Trophoblast cell (in vitro differentiated cells and primary cell): ENCODE measurements around the gene PAX8.

Experiments
- DNase-seq, 2 donors: peaks; one replicate each; pipeline ENCODE4 v3.0.0-alpha.2; 2016
- H2AFZ ChIP-seq: 2 replicates; pipeline ENCODE4 v1.6.1; 2013; ENCODE audit warnings: low read length, moderate library complexity, mild to moderate bottlenecking; ENCODE audit not compliant: insufficient read depth, poor library complexity
- H2AK5ac ChIP-seq: 2 replicates; pipeline ENCODE4 v1.6.1; 2013; ENCODE audit warnings: mild to moderate bottlenecking, low read length
- H2BK120ac ChIP-seq: 2 replicates; pipeline ENCODE4 v1.6.1; 2013; ENCODE audit warnings: low read length, mild to moderate bottlenecking, moderate library complexity; ENCODE audit not compliant: insufficient read depth, poor library complexity
- H2BK12ac ChIP-seq: 2 replicates; pipeline ENCODE4 v1.6.1; 2013; ENCODE audit warnings: mild to moderate bottlenecking, low read length, moderate library complexity
- H2BK5ac ChIP-seq: 2 replicates; pipeline ENCODE4 v1.6.1; 2013; ENCODE audit warnings: low read length, low read depth, moderate library complexity, mild to moderate bottlenecking; ENCODE audit not compliant: poor library complexity
- H3K14ac ChIP-seq: 2 replicates; pipeline ENCODE4 v1.6.1; 2013; ENCODE audit warnings: mild to moderate bottlenecking, low read length
- H3K18ac ChIP-seq: 2 replicates; pipeline ENCODE4 v1.6.1; 2013; ENCODE audit warnings: mild to moderate bottlenecking, low read length
- H3K23ac ChIP-seq: 2 replicates; pipeline ENCODE4 v1.6.1; 2013; ENCODE audit warnings: low read length
- H3K27ac ChIP-seq: 2 replicates; pipeline ENCODE4 v1.5.1; 2013; ENCODE audit warnings: low read depth, mild to moderate bottlenecking, inconsistent platforms, low read length, moderate library complexity
- H3K27me3 ChIP-seq: 2 replicates; pipeline ENCODE4 v1.6.1; 2013; ENCODE audit warnings: inconsistent platforms, mild to moderate bottlenecking, low read length, moderate library complexity; ENCODE audit not compliant: insufficient read depth
- H3K36me3 ChIP-seq, 2 experiments: 1 replicate in 1 of 2; 2 replicates in 1 of 2; pipeline ENCODE4 v1.6.1; 2013; ENCODE audit warnings: low read length in 2 of 2, mild to moderate bottlenecking in 2 of 2, moderate library complexity in 1 of 2; ENCODE audit not compliant: insufficient read depth in 2 of 2, control insufficient read depth in 1 of 2
- H3K4ac ChIP-seq: 2 replicates; pipeline ENCODE4 v1.6.1; 2013; ENCODE audit warnings: low read depth, mild to moderate bottlenecking, low read length, moderate library complexity
- H3K4me1 ChIP-seq, 2 experiments: 1 replicate in 1 of 2; 2 replicates in 1 of 2; pipeline ENCODE4 v1.6.1; 2013; ENCODE audit warnings: low read length in 2 of 2, mild to moderate bottlenecking in 2 of 2, moderate library complexity in 1 of 2; ENCODE audit not compliant: insufficient read depth in 2 of 2, control insufficient read depth in 1 of 2
- H3K4me2 ChIP-seq: 2 replicates; pipeline ENCODE4 v1.6.1; 2013; ENCODE audit warnings: inconsistent platforms, mild to moderate bottlenecking, low read length, moderate library complexity
- H3K4me3 ChIP-seq: 2 replicates; pipeline ENCODE4 v1.5.1; 2013; ENCODE audit warnings: mild to moderate bottlenecking, low read depth, low read length, inconsistent platforms
- H3K79me1 ChIP-seq: one replicate; pipeline ENCODE4 v1.6.1; 2013; ENCODE audit warnings: low read length
- H3K79me2 ChIP-seq: 2 replicates; pipeline ENCODE4 v1.6.1; 2013; ENCODE audit warnings: low read length, mild to moderate bottlenecking; ENCODE audit not compliant: control insufficient read depth, insufficient read depth, poor library complexity
- H3K9ac ChIP-seq: 2 replicates; pipeline ENCODE4 v1.6.1; 2013; ENCODE audit warnings: mild to moderate bottlenecking, low read length
- H3K9me3 ChIP-seq: 2 replicates; pipeline ENCODE4 v1.6.1; 2013; ENCODE audit warnings: low read depth, mild to moderate bottlenecking, control low read depth, inconsistent platforms, low read length; ENCODE audit not compliant: insufficient read depth
- H4K12ac ChIP-seq: 2 replicates; pipeline ENCODE4 v1.6.1; 2013; ENCODE audit warnings: low read depth, mild to moderate bottlenecking, low read length, moderate library complexity
- H4K8ac ChIP-seq: 2 replicates; pipeline ENCODE4 v1.6.1; 2013; ENCODE audit warnings: low read depth, mild to moderate bottlenecking, low read length, moderate library complexity
- H4K91ac ChIP-seq: one replicate; pipeline ENCODE4 v1.6.1; 2013; ENCODE audit warnings: low read depth, mild to moderate bottlenecking, low read length, moderate library complexity
- WGBS: extraction: QIAGEN DNeasy Blood & Tissue Kit; methylation state at CpG from one replicate; pipeline ENCODE4 v1.1.7; 2013; ENCODE audit warnings: missing lambda C conversion rate; ENCODE audit not compliant: insufficient read length, insufficient coverage; ENCODE audit errors: extremely low coverage; 5-methylcytosine and 5-hydroxymethylcytosine counted together

The PAX8 gene

DNA sequence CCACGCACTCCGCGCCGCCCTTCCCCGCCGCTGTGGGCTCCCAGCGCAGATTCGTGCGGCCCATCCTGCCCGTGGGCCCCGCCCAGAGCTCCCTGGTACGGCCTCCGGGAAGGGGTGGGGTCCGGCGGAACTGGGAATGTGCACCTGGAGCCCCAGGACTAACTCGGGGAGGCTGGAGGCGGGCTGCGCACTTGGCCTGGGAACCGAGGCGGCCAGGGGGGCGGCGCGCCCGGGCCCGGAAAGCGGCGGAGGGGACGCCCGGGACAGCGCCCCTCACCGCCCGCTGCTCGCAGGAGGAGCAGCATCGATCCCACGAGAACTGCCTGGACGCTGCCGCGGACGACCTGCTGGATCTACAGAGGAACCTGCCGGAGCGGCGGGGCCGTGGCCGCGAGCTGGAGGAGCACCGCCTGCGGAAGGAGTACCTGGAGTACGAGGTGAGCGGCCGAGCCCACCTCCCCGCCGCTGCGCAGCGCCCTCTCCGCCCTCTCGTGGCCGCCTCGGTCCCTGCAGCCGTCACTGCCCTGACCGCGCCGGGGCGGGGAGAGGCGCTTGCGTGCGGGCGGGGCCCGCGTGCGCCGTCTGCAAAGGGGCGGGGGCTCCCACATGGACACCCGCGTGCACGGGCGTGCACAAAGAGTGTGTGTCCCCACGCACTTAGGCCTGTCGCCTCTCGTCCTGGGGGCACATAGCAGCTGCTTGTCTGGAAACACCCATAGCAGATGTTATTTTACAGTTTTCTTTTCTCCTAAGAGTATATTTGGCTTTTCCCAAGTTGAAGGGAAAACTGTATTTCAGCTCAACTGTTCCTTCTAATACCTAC is 79.7 kb downstream of the PAX8 start:
- H4K91ac ChIP-seq: peak overlapping the region; percentile 58
- peak overlapping the region; percentile 87 for H2AFZ ChIP-seq
- H3K9me3 ChIP-seq: peaks cover 4% of the 10 kb centered on the region
- H3K18ac ChIP-seq: peak overlapping the region; percentile 63
- peak overlapping the region; percentile 71 for H3K9ac ChIP-seq
- peaks cover 23 to 25% of the 10 kb centered on the region in 2 experiments for H3K36me3 ChIP-seq
- peak overlapping the region; percentile 53 for H2BK12ac ChIP-seq
- peak overlapping the region; percentile 76 for H3K4me3 ChIP-seq
- H3K4me2 ChIP-seq: peak overlapping the region; percentile 89
- WGBS: no CpG with 5 or more reads among the region's 79 CpGs
- peak; percentile 85 to 95 for DNase-seq
- H2AK5ac ChIP-seq: no peak overlapping the region
- peak overlapping the region; percentile 26 for H2BK120ac ChIP-seq
- peaks cover 3% of the 10 kb centered on the region in 2 experiments for H3K4me1 ChIP-seq
- H4K8ac ChIP-seq: peak overlapping the region; percentile 75
- peaks cover 5% of the 10 kb centered on the region for H3K79me2 ChIP-seq
- H3K23ac ChIP-seq: no peak overlapping the region
- H3K79me1 ChIP-seq: peaks cover 6% of the 10 kb centered on the region
- no peaks in the 10 kb centered on the region for H3K27me3 ChIP-seq
- peak overlapping the region; percentile 73 for H3K14ac ChIP-seq
- peak overlapping the region; percentile 81 for H4K12ac ChIP-seq
- peak overlapping the region; percentile 74 for H3K27ac ChIP-seq
- peak overlapping the region; percentile 10 for H2BK5ac ChIP-seq
- peak overlapping the region; percentile 30 for H3K4ac ChIP-seq

GRCh38 chr2:113198048-113198789 is 80.5 kb downstream of the PAX8 start:
- Histone ChIP-seq H3K9ac (no peak overlapping the region), H3K36me3 (peaks cover 23 to 30% of the 10 kb centered on the region in 2 experiments), H4K8ac (peak overlapping the region; percentile 75), H3K79me1 (peaks cover 6% of the 10 kb centered on the region), H3K4ac (no peak overlapping the region), H3K4me3 (peak overlapping the region; percentile 76), H3K9me3 (peaks cover 4% of the 10 kb centered on the region), H3K23ac (no peak overlapping the region), H4K91ac (peak overlapping the region; percentile 58), H3K14ac (peak overlapping the region; percentile 73), H2AFZ (peak overlapping the region; percentile 87), H3K27ac (peak overlapping the region; percentile 74), H2BK5ac (no peak overlapping the region), H3K18ac (peak overlapping the region; percentile 52), H2BK120ac (peak overlapping the region; percentile 26), H2BK12ac (peak overlapping the region; percentile 53), H3K79me2 (peaks cover 5% of the 10 kb centered on the region), H4K12ac (peak overlapping the region; percentile 81), H3K27me3 (no peaks in the 10 kb centered on the region), H3K4me1 (peaks cover 3% of the 10 kb centered on the region in 2 experiments), H3K4me2 (peak overlapping the region; percentile 89), H2AK5ac (no peak overlapping the region)
- WGBS: no CpG with 5 or more reads among the region's 32 CpGs
- DNase-seq: no peak

- no peak overlapping the region for H3K18ac ChIP-seq
- H4K91ac ChIP-seq: no peak overlapping the region
- no peak overlapping the region for H3K4me3 ChIP-seq
- no peak for DNase-seq
- no peak overlapping the region for H3K9ac ChIP-seq
- no peak overlapping the region for H2BK120ac ChIP-seq
- H2BK12ac ChIP-seq: no peak overlapping the region
- WGBS: no CpG with 5 or more reads among the region's 17 CpGs
- no peak overlapping the region for H2AK5ac ChIP-seq
- no peak overlapping the region for H4K8ac ChIP-seq
- H3K14ac ChIP-seq: no peak overlapping the region
- no peak overlapping the region for H2AFZ ChIP-seq
- peaks cover 3% of the 10 kb centered on the region in 2 experiments for H3K4me1 ChIP-seq
- no peak overlapping the region for H3K4me2 ChIP-seq
- no peak overlapping the region for H3K4ac ChIP-seq
- peaks cover 5% of the 10 kb centered on the region for H3K79me2 ChIP-seq
- H3K27me3 ChIP-seq: no peaks in the 10 kb centered on the region
- no peak overlapping the region for H3K27ac ChIP-seq
- H3K23ac ChIP-seq: no peak overlapping the region
- peaks cover 23 to 34% of the 10 kb centered on the region in 2 experiments for H3K36me3 ChIP-seq
- H4K12ac ChIP-seq: no peak overlapping the region
- peaks cover 4% of the 10 kb centered on the region for H3K9me3 ChIP-seq
- peaks cover 6% of the 10 kb centered on the region for H3K79me1 ChIP-seq
- H2BK5ac ChIP-seq: no peak overlapping the region
These were observed 81.2 kb downstream of the PAX8 start for GRCh38 chr2:113197347-113198047.

DNA sequence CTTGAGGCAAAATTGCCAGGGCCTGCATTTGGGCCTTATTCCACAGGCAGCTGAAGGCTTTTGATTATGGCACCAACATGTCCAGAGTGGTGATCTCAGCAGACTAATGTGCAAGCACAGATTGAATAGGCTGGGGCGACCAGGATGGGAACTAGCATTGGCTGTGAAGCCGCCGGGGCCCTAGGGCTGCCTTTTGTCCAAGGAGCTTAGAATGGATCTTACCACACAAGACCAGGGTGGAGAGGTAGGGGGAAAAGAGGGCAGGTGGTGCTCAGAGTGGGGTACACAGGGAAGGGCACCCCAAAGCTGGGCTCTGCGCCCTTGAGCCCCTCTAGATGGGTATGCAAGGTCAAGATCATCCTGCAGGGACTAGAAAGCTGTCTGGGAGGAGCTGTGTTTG is 81.9 kb downstream of the PAX8 start:
- no peak overlapping the region for H3K4ac ChIP-seq
- H3K36me3 ChIP-seq: peaks cover 27 to 33% of the 10 kb centered on the region in 2 experiments
- H3K4me3 ChIP-seq: no peak overlapping the region
- H3K27me3 ChIP-seq: no peaks in the 10 kb centered on the region
- H2AK5ac ChIP-seq: no peak overlapping the region
- H4K91ac ChIP-seq: no peak overlapping the region
- H3K27ac ChIP-seq: no peak overlapping the region
- H3K9me3 ChIP-seq: peaks cover 4% of the 10 kb centered on the region
- H3K79me1 ChIP-seq: peaks cover 8% of the 10 kb centered on the region
- no peak overlapping the region for H2BK12ac ChIP-seq
- H3K4me2 ChIP-seq: no peak overlapping the region
- WGBS: no CpG with 5 or more reads among the region's 4 CpGs
- H3K14ac ChIP-seq: no peak overlapping the region
- no peak overlapping the region for H3K18ac ChIP-seq
- H2BK120ac ChIP-seq: no peak overlapping the region
- H3K79me2 ChIP-seq: peaks cover 5% of the 10 kb centered on the region
- H4K12ac ChIP-seq: no peak overlapping the region
- DNase-seq: no peak
- H4K8ac ChIP-seq: no peak overlapping the region
- no peak overlapping the region for H3K9ac ChIP-seq
- H3K23ac ChIP-seq: no peak overlapping the region
- peaks cover 3% of the 10 kb centered on the region in 2 experiments for H3K4me1 ChIP-seq
- no peak overlapping the region for H2BK5ac ChIP-seq
- H2AFZ ChIP-seq: no peak overlapping the region
